ENCODE results near the gene TNS3. TPM values are rescaled to one million over a fixed set of nuclear protein-coding genes. Genes with fewer than 3 reads are reported as not detected.

Gene TNS3
- total and polyA plus RNA-seq, 10 donors: 17.7 to 247 (median 147) TPM

GRCh38 chr7:47501406-47501805, 80.5 kb downstream of the TNS3 start:
- H3K9me3 ChIP-seq: no peaks in the 10 kb centered on the region
- no peak overlapping the region for H3K4me3 ChIP-seq
- H3K36me3 ChIP-seq: peaks cover 0 to 34% (median 0%) of the 10 kb centered on the region in 6 donors
- 63 to 89% (median 81%) methylated on average over 8 to 11 of the region's 11 CpGs for WGBS, 5 donors
- peak overlapping the region in 7 of 8 donors; percentile 32 to 84 (median 55) for H3K27ac ChIP-seq
- peaks cover 26 to 100% (median 68%) of the 10 kb centered on the region in 6 donors for H3K4me1 ChIP-seq
- no peaks in the 10 kb centered on the region for H3K27me3 ChIP-seq (replicated peaks in 1 of 7)
- TF ChIP-seq POLR2AphosphoS5 (IDR thresholded peaks at IDR 0.05) (peak in 2 of 3 donors; percentile 55 to 62), POLR2A (IDR thresholded peaks at IDR 0.05) (no peak)
- DNase-seq: no peak
- intact Hi-C loops (cut with DNase I; ENCODE audit: low total_unique reads): no loop called here

- 48 to 72% (median 56%) methylated on average over 15 of the region's 15 CpGs for WGBS, 5 donors
- Histone ChIP-seq H3K4me3 (no peak overlapping the region), H3K27me3 (replicated peaks in 1 of 7) (no peaks in the 10 kb centered on the region), H3K9me3 (no peaks in the 10 kb centered on the region), H3K36me3 (peaks cover 0 to 22% (median 0%) of the 10 kb centered on the region in 6 donors), H3K27ac (peak overlapping the region in 5 of 8 donors; percentile 20 to 84 (median 55)), H3K4me1 (peaks cover 38 to 100% (median 71%) of the 10 kb centered on the region in 6 donors)
- no peak for TF ChIP-seq POLR2A (IDR thresholded peaks at IDR 0.05)
- no peak for TF ChIP-seq POLR2AphosphoS5 (IDR thresholded peaks at IDR 0.05)
- TF ChIP-seq, protein P1, sequence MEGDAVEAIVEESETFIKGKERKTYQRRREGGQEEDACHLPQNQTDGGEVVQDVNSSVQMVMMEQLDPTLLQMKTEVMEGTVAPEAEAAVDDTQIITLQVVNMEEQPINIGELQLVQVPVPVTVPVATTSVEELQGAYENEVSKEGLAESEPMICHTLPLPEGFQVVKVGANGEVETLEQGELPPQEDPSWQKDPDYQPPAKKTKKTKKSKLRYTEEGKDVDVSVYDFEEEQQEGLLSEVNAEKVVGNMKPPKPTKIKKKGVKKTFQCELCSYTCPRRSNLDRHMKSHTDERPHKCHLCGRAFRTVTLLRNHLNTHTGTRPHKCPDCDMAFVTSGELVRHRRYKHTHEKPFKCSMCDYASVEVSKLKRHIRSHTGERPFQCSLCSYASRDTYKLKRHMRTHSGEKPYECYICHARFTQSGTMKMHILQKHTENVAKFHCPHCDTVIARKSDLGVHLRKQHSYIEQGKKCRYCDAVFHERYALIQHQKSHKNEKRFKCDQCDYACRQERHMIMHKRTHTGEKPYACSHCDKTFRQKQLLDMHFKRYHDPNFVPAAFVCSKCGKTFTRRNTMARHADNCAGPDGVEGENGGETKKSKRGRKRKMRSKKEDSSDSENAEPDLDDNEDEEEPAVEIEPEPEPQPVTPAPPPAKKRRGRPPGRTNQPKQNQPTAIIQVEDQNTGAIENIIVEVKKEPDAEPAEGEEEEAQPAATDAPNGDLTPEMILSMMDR (IDR thresholded peaks at IDR 0.05 in 8 of 11, conservative IDR thresholded peaks at IDR 0.05 in 3 of 11): no peak
- intact Hi-C loops (cut with DNase I; ENCODE audit: low total_unique reads): no loop called here
- no peak for DNase-seq
These were observed 81.8 kb downstream of the TNS3 start for GRCh38 chr7:47500103-47500563.

GRCh38 chr7:47498229-47499056, 83.5 kb downstream of the TNS3 start:
- Histone ChIP-seq H3K4me1 (peaks cover 43 to 99% (median 80%) of the 10 kb centered on the region in 6 donors), H3K36me3 (peaks cover 0 to 5% (median 0%) of the 10 kb centered on the region in 6 donors), H3K27me3 (replicated peaks in 1 of 7) (no peaks in the 10 kb centered on the region), H3K27ac (peak overlapping the region; percentile 10 to 85 (median 68)), H3K4me3 (no peak overlapping the region), H3K9me3 (no peaks in the 10 kb centered on the region)
- TF ChIP-seq POLR2A (IDR thresholded peaks at IDR 0.05) (no peak), POLR2AphosphoS5 (IDR thresholded peaks at IDR 0.05) (peak; percentile 62 to 71 (median 71))
- 53 to 77% (median 72%) methylated on average over 14 to 17 of the region's 17 CpGs for WGBS, 5 donors
- DNase-seq: peak; percentile 80
- intact Hi-C loops (cut with DNase I; ENCODE audit: low total_unique reads): no loop called here

- Histone ChIP-seq H3K4me1 (peaks cover 43 to 98% (median 84%) of the 10 kb centered on the region in 6 donors), H3K4me3 (no peak overlapping the region), H3K9me3 (no peaks in the 10 kb centered on the region), H3K27ac (peak overlapping the region; percentile 10 to 85 (median 74)), H3K27me3 (replicated peaks in 1 of 7) (no peaks in the 10 kb centered on the region), H3K36me3 (peaks cover 0 to 2% (median 0%) of the 10 kb centered on the region in 6 donors)
- DNase-seq: peak; percentile 74
- no peak for TF ChIP-seq POLR2AphosphoS5 (IDR thresholded peaks at IDR 0.05)
- intact Hi-C loops (cut with DNase I; ENCODE audit: low total_unique reads): no loop called here
- WGBS, 5 donors: 31 to 37% (median 36%) methylated on average over 12 of the region's 12 CpGs
These were observed 84.4 kb downstream of the TNS3 start for GRCh38 chr7:47497367-47498096.

DNA sequence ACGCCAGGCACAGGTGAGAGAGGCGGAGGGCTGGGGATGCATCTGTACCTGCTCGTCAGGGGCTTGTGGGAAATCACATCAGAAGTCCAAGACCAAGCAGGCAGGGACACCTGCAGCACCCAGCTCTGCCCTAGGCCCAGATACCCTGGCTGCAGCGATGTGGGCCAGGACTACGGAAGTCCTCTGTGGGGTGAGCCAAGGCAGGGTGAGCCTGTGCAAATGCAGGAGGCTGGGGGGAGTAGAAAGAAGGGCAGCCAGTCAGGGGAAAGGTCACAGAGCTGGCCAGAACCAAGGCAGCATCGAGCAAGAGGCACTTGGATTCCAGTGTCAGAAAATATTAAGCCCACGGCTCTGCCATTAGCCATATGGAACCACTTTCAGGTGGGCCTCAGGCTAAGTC, 85.2 kb downstream of the TNS3 start:
- intact Hi-C loops (cut with DNase I; ENCODE audit: low total_unique reads): no loop called here
- TF ChIP-seq POLR2AphosphoS5 (IDR thresholded peaks at IDR 0.05): peak in 1 of 3 donors; percentile 7
- TF ChIP-seq, protein P1 (IDR thresholded peaks at IDR 0.05 in 8 of 11, conservative IDR thresholded peaks at IDR 0.05 in 3 of 11): no peak
- TF ChIP-seq POLR2A (IDR thresholded peaks at IDR 0.05): no peak
- DNase-seq: no peak
- Histone ChIP-seq H3K36me3 (no peaks in the 10 kb centered on the region), H3K9me3 (no peaks in the 10 kb centered on the region), H3K27me3 (replicated peaks in 1 of 7) (no peaks in the 10 kb centered on the region), H3K4me1 (peaks cover 47 to 98% (median 83%) of the 10 kb centered on the region in 6 donors), H3K4me3 (no peak overlapping the region), H3K27ac (peak overlapping the region; percentile 10 to 85 (median 74))
- 79 to 90% (median 82%) methylated on average over 7 of the region's 7 CpGs for WGBS, 5 donors

All from spleen (tissue), 11 donors.